ENCODE measurements around the gene YBX3.
A peak's percentile ranks its signal among the peaks of the same experiment; 100 is the strongest.

YBX3 gene

GRCh38 chr12:10737249-10737648, 14.1 kb upstream of the YBX3 start:
- TF ChIP-seq YY1 (IDR thresholded peaks at IDR 0.05; ENCODE audit: low read depth), result no peak
- no peak for TF ChIP-seq TCF12 (IDR thresholded peaks at IDR 0.05; ENCODE audit: low read depth)
- TF ChIP-seq RAD21 (IDR thresholded peaks at IDR 0.05; ENCODE audit: low read depth), result no peak
- no peak for TF ChIP-seq FOXM1 (IDR thresholded peaks at IDR 0.05; ENCODE audit: borderline replicate concordance, low read depth)
- TF ChIP-seq EGR1 (IDR thresholded peaks at IDR 0.05), result no peak
- no peak for TF ChIP-seq TAF1 (IDR thresholded peaks at IDR 0.05; ENCODE audit: low read depth)
- no peak for TF ChIP-seq TEAD4 (IDR thresholded peaks at IDR 0.05)
- TF ChIP-seq, protein P1, sequence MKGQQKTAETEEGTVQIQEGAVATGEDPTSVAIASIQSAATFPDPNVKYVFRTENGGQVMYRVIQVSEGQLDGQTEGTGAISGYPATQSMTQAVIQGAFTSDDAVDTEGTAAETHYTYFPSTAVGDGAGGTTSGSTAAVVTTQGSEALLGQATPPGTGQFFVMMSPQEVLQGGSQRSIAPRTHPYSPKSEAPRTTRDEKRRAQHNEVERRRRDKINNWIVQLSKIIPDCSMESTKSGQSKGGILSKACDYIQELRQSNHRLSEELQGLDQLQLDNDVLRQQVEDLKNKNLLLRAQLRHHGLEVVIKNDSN (IDR thresholded peaks at IDR 0.05), result no peak
- no peak for TF ChIP-seq NFIC (IDR thresholded peaks at IDR 0.05)
- TF ChIP-seq CEBPB (IDR thresholded peaks at IDR 0.05), result no peak
- no peak for TF ChIP-seq CREB1 (IDR thresholded peaks at IDR 0.05; ENCODE audit: low read depth)
- no peak for TF ChIP-seq MAX (IDR thresholded peaks at IDR 0.05)
- no peak for TF ChIP-seq REST (IDR thresholded peaks at IDR 0.05; ENCODE audit: low read depth)
- no peak for TF ChIP-seq EP300 (IDR thresholded peaks at IDR 0.05; ENCODE audit: borderline replicate concordance)
- no peak for TF ChIP-seq ZBTB7A (IDR thresholded peaks at IDR 0.05; ENCODE audit: low read depth)

DNA sequence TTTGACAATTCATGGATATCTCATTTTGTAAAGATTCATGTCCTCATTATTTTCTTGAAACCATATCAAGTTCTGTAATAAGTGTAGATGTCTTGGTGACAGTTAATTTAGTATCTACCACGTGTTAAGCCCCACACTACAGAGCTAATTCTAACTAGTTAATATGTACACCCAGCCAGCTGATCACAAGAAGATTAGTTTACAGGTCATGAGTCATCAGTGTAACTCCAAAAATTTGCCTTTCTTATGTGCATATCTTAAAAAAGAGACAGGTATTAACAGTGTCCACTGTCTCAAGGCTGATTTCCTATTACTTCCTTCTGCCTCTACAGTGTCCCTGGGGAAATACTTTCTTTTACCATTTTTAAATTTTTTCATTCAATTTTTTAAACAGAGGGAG, 13.3 kb upstream of the YBX3 start:
- TF ChIP-seq TCF12 (IDR thresholded peaks at IDR 0.05; ENCODE audit: low read depth) (no peak), ZBTB7A (IDR thresholded peaks at IDR 0.05; ENCODE audit: low read depth) (no peak), MAX (IDR thresholded peaks at IDR 0.05) (no peak), RAD21 (IDR thresholded peaks at IDR 0.05; ENCODE audit: low read depth) (no peak), NFIC (IDR thresholded peaks at IDR 0.05) (no peak), EP300 (IDR thresholded peaks at IDR 0.05; ENCODE audit: borderline replicate concordance) (no peak), FOXM1 (IDR thresholded peaks at IDR 0.05; ENCODE audit: borderline replicate concordance, low read depth) (no peak), EGR1 (IDR thresholded peaks at IDR 0.05) (no peak), CEBPB (IDR thresholded peaks at IDR 0.05) (no peak), TEAD4 (IDR thresholded peaks at IDR 0.05) (no peak), REST (IDR thresholded peaks at IDR 0.05; ENCODE audit: low read depth) (no peak), CREB1 (IDR thresholded peaks at IDR 0.05; ENCODE audit: low read depth) (no peak), YY1 (IDR thresholded peaks at IDR 0.05; ENCODE audit: low read depth) (no peak)
- TF ChIP-seq, protein P1 (IDR thresholded peaks at IDR 0.05), result no peak

GRCh38 chr12:10735428-10735827, 12.3 kb upstream of the YBX3 start:
- TF ChIP-seq TAF1 (IDR thresholded peaks at IDR 0.05; ENCODE audit: low read depth) (no peak), YY1 (IDR thresholded peaks at IDR 0.05; ENCODE audit: low read depth) (no peak), TCF12 (IDR thresholded peaks at IDR 0.05; ENCODE audit: low read depth) (no peak), REST (IDR thresholded peaks at IDR 0.05; ENCODE audit: low read depth) (no peak), EGR1 (IDR thresholded peaks at IDR 0.05) (no peak), FOXM1 (IDR thresholded peaks at IDR 0.05; ENCODE audit: borderline replicate concordance, low read depth) (no peak), ZBTB7A (IDR thresholded peaks at IDR 0.05; ENCODE audit: low read depth) (no peak)
- TF ChIP-seq, protein P1 (IDR thresholded peaks at IDR 0.05), result no peak

GRCh38 chr12:10732549-10732948, 9.4 kb upstream of the YBX3 start:
- TF ChIP-seq NFIC (IDR thresholded peaks at IDR 0.05), result no peak
- peak; percentile 61; the same call in 1 of the 2 replicates for TF ChIP-seq REST (IDR thresholded peaks at IDR 0.05; ENCODE audit: low read depth)
- no peak for TF ChIP-seq CEBPB (IDR thresholded peaks at IDR 0.05)
- no peak for TF ChIP-seq YY1 (IDR thresholded peaks at IDR 0.05; ENCODE audit: low read depth)
- TF ChIP-seq CREB1 (IDR thresholded peaks at IDR 0.05; ENCODE audit: low read depth), result no peak
- TF ChIP-seq ZBTB7A (IDR thresholded peaks at IDR 0.05; ENCODE audit: low read depth), result no peak
- TF ChIP-seq TCF12 (IDR thresholded peaks at IDR 0.05; ENCODE audit: low read depth), result no peak
